A549 (cell line): ENCODE measurements around the gene ZNF467.

Experiments
- BHLHE40 ChIP-seq: IDR thresholded peaks from 2 replicates; pipeline ENCODE4 v1.6.1; 2012; ENCODE audit warnings: low read depth, low read length, inconsistent platforms
- CHD2 ChIP-seq: fragments of 150-350 bp; IDR thresholded peaks from 2 replicates; pipeline ENCODE4 v1.6.1; 2014; ENCODE audit warnings: low read length; ENCODE audit not compliant: partially characterized antibody
- EP300 ChIP-seq, 2 experiments: fragments of >200 bp; sonication (Bioruptor Twin); formaldehyde crosslinking; IDR thresholded peaks; 2 replicates in 1 of 2; 3 replicates in 1 of 2; pipeline ENCODE4 v1.6.1; 2016 to 2017
- GATA3 ChIP-seq: IDR thresholded peaks from 2 replicates; pipeline ENCODE4 v1.6.1; 2012; ENCODE audit warnings: borderline replicate concordance
- KDM5A ChIP-seq: fragments of 200-600 bp; sonication (generic); IDR thresholded peaks from 2 replicates; pipeline ENCODE4 v1.6.1; 2016; ENCODE audit warnings: antibody characterized with exemption, mild to moderate bottlenecking
- MAFK ChIP-seq: fragments of 450-650 bp; IDR thresholded peaks from 2 replicates; pipeline ENCODE4 v1.6.1; 2014; ENCODE audit not compliant: partially characterized antibody
- SMC3 ChIP-seq: fragments of >200 bp; sonication (Bioruptor Twin); formaldehyde crosslinking; IDR thresholded peaks from 3 replicates; pipeline ENCODE4 v1.6.1; 2018; ENCODE audit warnings: inconsistent platforms
- TFCP2L1 ChIP-seq: fragments of 250-450 bp; sonication (Bioruptor Pico); IDR thresholded peaks from 2 replicates; pipeline ENCODE4 v1.5.0; 2021; ENCODE audit warnings: mild to moderate bottlenecking
- TF ChIP-seq, protein P1 (sequence below): fragments of >200 bp; sonication (Bioruptor Twin); formaldehyde crosslinking; IDR thresholded peaks from 3 replicates; pipeline ENCODE4 v1.5.1; 2016
- TF ChIP-seq, protein P2 (sequence below): IDR thresholded peaks from 2 replicates; pipeline ENCODE4 v1.6.1; 2012
- TF ChIP-seq, protein P3 (sequence below): fragments of 150-350 bp; IDR thresholded peaks from 2 replicates; pipeline ENCODE4 v1.6.1; 2014; ENCODE audit warnings: low read depth, mild to moderate bottlenecking, low read length
- TF ChIP-seq, protein P4 (sequence below): fragments of 200-600 bp; sonication (generic); IDR thresholded peaks from 2 replicates; pipeline ENCODE4 v1.6.1; 2016; ENCODE audit warnings: antibody characterized with exemption, mild to moderate bottlenecking, moderate library complexity

DNA sequence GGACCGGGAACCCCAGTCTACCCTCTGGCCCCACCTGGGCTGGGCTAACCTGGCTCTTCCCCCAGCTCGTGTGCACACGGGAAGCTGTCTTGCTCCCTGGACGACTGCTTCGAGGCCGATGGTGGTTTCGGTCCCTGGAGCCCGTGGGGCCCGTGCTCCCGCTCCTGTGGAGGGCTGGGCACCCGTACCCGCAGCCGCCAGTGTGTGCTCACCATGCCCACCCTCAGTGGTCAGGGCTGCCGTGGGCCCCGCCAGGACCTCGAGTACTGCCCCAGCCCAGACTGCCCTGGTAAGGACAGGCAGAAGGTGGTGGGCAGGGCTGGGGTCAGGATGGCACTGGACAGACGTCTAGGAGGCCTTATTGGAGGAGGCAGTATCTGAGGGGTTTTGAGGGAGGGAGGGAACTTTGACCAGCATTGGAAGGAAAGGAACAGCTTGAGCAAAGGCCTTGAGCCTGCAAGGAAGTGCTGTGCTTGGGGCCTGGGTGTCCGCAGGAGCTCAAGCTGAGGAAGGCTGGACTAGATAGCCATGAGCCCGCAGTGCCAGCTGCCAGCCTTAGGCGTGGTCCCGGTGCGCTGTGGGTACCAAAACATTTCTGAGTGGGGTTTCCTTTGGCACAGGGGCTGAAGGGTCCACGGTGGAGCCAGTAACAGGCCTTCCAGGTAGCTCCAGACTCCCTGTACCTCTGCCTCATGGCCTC lies 44.6 kb upstream of the ZNF467 start:
- TF ChIP-seq SMC3 (no peak), BHLHE40 (no peak), TFCP2L1 (CRISPR knock-in tag) (no peak), KDM5A (no peak), GATA3 (no peak), MAFK (no peak), EP300 (IDR thresholded peaks at IDR 0.05) (no peak), CHD2 (no peak)
- TF ChIP-seq, protein P1, sequence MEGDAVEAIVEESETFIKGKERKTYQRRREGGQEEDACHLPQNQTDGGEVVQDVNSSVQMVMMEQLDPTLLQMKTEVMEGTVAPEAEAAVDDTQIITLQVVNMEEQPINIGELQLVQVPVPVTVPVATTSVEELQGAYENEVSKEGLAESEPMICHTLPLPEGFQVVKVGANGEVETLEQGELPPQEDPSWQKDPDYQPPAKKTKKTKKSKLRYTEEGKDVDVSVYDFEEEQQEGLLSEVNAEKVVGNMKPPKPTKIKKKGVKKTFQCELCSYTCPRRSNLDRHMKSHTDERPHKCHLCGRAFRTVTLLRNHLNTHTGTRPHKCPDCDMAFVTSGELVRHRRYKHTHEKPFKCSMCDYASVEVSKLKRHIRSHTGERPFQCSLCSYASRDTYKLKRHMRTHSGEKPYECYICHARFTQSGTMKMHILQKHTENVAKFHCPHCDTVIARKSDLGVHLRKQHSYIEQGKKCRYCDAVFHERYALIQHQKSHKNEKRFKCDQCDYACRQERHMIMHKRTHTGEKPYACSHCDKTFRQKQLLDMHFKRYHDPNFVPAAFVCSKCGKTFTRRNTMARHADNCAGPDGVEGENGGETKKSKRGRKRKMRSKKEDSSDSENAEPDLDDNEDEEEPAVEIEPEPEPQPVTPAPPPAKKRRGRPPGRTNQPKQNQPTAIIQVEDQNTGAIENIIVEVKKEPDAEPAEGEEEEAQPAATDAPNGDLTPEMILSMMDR, result no peak
- TF ChIP-seq, protein P2, sequence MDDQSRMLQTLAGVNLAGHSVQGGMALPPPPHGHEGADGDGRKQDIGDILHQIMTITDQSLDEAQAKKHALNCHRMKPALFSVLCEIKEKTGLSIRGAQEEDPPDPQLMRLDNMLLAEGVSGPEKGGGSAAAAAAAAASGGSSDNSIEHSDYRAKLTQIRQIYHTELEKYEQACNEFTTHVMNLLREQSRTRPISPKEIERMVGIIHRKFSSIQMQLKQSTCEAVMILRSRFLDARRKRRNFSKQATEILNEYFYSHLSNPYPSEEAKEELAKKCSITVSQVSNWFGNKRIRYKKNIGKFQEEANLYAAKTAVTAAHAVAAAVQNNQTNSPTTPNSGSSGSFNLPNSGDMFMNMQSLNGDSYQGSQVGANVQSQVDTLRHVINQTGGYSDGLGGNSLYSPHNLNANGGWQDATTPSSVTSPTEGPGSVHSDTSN, result no peak
- TF ChIP-seq, protein P3, sequence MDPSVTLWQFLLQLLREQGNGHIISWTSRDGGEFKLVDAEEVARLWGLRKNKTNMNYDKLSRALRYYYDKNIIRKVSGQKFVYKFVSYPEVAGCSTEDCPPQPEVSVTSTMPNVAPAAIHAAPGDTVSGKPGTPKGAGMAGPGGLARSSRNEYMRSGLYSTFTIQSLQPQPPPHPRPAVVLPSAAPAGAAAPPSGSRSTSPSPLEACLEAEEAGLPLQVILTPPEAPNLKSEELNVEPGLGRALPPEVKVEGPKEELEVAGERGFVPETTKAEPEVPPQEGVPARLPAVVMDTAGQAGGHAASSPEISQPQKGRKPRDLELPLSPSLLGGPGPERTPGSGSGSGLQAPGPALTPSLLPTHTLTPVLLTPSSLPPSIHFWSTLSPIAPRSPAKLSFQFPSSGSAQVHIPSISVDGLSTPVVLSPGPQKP, result no peak
- TF ChIP-seq, protein P4, sequence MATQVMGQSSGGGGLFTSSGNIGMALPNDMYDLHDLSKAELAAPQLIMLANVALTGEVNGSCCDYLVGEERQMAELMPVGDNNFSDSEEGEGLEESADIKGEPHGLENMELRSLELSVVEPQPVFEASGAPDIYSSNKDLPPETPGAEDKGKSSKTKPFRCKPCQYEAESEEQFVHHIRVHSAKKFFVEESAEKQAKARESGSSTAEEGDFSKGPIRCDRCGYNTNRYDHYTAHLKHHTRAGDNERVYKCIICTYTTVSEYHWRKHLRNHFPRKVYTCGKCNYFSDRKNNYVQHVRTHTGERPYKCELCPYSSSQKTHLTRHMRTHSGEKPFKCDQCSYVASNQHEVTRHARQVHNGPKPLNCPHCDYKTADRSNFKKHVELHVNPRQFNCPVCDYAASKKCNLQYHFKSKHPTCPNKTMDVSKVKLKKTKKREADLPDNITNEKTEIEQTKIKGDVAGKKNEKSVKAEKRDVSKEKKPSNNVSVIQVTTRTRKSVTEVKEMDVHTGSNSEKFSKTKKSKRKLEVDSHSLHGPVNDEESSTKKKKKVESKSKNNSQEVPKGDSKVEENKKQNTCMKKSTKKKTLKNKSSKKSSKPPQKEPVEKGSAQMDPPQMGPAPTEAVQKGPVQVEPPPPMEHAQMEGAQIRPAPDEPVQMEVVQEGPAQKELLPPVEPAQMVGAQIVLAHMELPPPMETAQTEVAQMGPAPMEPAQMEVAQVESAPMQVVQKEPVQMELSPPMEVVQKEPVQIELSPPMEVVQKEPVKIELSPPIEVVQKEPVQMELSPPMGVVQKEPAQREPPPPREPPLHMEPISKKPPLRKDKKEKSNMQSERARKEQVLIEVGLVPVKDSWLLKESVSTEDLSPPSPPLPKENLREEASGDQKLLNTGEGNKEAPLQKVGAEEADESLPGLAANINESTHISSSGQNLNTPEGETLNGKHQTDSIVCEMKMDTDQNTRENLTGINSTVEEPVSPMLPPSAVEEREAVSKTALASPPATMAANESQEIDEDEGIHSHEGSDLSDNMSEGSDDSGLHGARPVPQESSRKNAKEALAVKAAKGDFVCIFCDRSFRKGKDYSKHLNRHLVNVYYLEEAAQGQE, result no peak
